AG09319 (cell line): ENCODE measurements around the gene ITSN1.

Experiments
- DNase-seq: peaks from one replicate; pipeline ENCODE4 v3.0.0-alpha.2; 2010; ENCODE audit warnings: low read depth; ENCODE audit errors: extremely low read depth
- CTCF ChIP-seq: IDR thresholded peaks from 2 replicates; pipeline ENCODE4 v1.5.1; 2011; ENCODE audit warnings: low read depth, mild to moderate bottlenecking, inconsistent platforms, low read length, moderate library complexity

ITSN1 gene

GRCh38 chr21:33855190-33855589 lies 212.9 kb downstream of the ITSN1 start:
- TF ChIP-seq CTCF: no peak; the same call in 1 of the 2 replicates
- DNase-seq: no peak

- TF ChIP-seq CTCF: no peak
- DNase-seq: no peak
Measured at GRCh38 chr21:33856893-33857527, 214.7 kb downstream of the ITSN1 start.

GRCh38 chr21:33857846-33858666 lies 215.8 kb downstream of the ITSN1 start:
- DNase-seq: no peak

GRCh38 chr21:33858667-33859372 lies 216.5 kb downstream of the ITSN1 start:
- TF ChIP-seq CTCF: no peak
- DNase-seq: no peak

More at GRCh38 chr21:33857846-33858666, 215.8 kb downstream of the ITSN1 start:
- no peak for TF ChIP-seq CTCF

- no peak for DNase-seq
- TF ChIP-seq CTCF: no peak
Measured at GRCh38 chr21:33859373-33860102, 217.2 kb downstream of the ITSN1 start.

- no peak for TF ChIP-seq CTCF
- DNase-seq: no peak
Measured at GRCh38 chr21:33860332-33860879, 218.1 kb downstream of the ITSN1 start.
